ENCODE data around the gene ABCA1. TPM values are rescaled to one million over a fixed set of nuclear protein-coding genes. Genes with fewer than 3 reads are reported as not detected.

Gene ABCA1
- total and polyA plus RNA-seq, 2 of the 13 experiments (the other 11 are each of a cell fraction or from before 2014, with no cell fraction given), result 26.8 to 63.8 TPM

- TF ChIP-seq ZNF878 (CRISPR knock-in tag; IDR thresholded peaks at IDR 0.05) (no peak), CBX2 (IDR thresholded peaks at IDR 0.05; ENCODE audit: low read depth, low read length) (no peak), CBX2 (CRISPR knock-in tag; IDR thresholded peaks at IDR 0.05; ENCODE audit: low read depth) (no peak), YEATS2 (CRISPR knock-in tag; IDR thresholded peaks at IDR 0.05; ENCODE audit: borderline replicate concordance) (0 out of 2 replicates have a peak, but pooled peaks have one; percentile 51), CREB3 (CRISPR knock-in tag; IDR thresholded peaks at IDR 0.05) (no peak), CREM (IDR thresholded peaks at IDR 0.05) (peak; percentile 22; the same call in 1 of the 2 replicates), CREM (CRISPR knock-in tag; IDR thresholded peaks at IDR 0.05) (no peak), CSRNP1 (CRISPR knock-in tag; IDR thresholded peaks at IDR 0.05) (no peak), MBD4 (IDR thresholded peaks at IDR 0.05; ENCODE audit: borderline replicate concordance, low read length) (no peak), HIC2 (CRISPR knock-in tag; IDR thresholded peaks at IDR 0.05; ENCODE audit: low read depth) (no peak), HMG20A (CRISPR knock-in tag; IDR thresholded peaks at IDR 0.05; ENCODE audit: borderline replicate concordance) (no peak), ZNF800 (CRISPR knock-in tag; IDR thresholded peaks at IDR 0.05) (no peak), ARNT (IDR thresholded peaks at IDR 0.05) (no peak), THAP8 (CRISPR knock-in tag; IDR thresholded peaks at IDR 0.05; ENCODE audit: borderline replicate concordance) (peak; percentile 21; the same call in 1 of the 2 replicates), ZNF672 (CRISPR knock-in tag; IDR thresholded peaks at IDR 0.05) (no peak), ZNF709 (CRISPR knock-in tag; IDR thresholded peaks at IDR 0.05) (peak; percentile 77), ZNF687 (CRISPR knock-in tag; IDR thresholded peaks at IDR 0.05) (peak; percentile 90), MYNN (CRISPR knock-in tag; IDR thresholded peaks at IDR 0.05; ENCODE audit: low read depth) (no peak)
Observed at GRCh38 chr9:104747565-104748358, 180.2 kb downstream of the ABCA1 start, which contains the start of gene NIPSNAP3A (continued).
